HepG2 (cell line): ENCODE measurements around the gene PASK. TPM values are rescaled to one million over a fixed set of nuclear protein-coding genes. Genes with fewer than 3 reads are reported as not detected.

Source experiments
- ATAC-seq: fragments of 200-7000 bp; cut with Tn5 transposase; 3 replicates; pipeline ENCODE4 v1.9.1; 2020; ENCODE audit warnings: mild to moderate bottlenecking, moderate library complexity
- BruUV-seq: library from RNA; stranded (reverse); fragments of 400-500 nt; replicated peaks from 2 replicates; lab custom pipeline; 2021; lab: Mats Ljungman, UMichigan
- CTCF ChIA-PET: fragments of 300-600 bp; formaldehyde crosslinking; extraction: SDS; loops from one replicate; lab custom pipeline; 2021; ENCODE audit warnings: low total read pairs, inconsistent platforms, low intra/inter-chr PET ratio; lab: Yijun Ruan, JAX
- POLR2A ChIA-PET: fragments of 350-600 bp; sonication (Branson Sonifier 250); formaldehyde crosslinking; loops from one replicate; lab custom pipeline; 2020; ENCODE audit warnings: antibody characterized with exemption, inconsistent platforms; lab: Yijun Ruan, JAX
- DNase-seq: peaks from one replicate; pipeline ENCODE4 v3.0.0-alpha.2; 2015; ENCODE audit warnings: low spot score
- FAIRE-seq: peaks from 3 replicates; lab custom pipeline; 2011; peaks lifted over from hg19 to GRCh38; lab: Jason Lieb, UNC
- H2AFZ ChIP-seq: one replicate; pipeline ENCODE4 v1.6.1; 2011; ENCODE audit warnings: low read length, inconsistent platforms
- H3K27ac ChIP-seq: fragments of 300-600 bp; 3 replicates; pipeline ENCODE4 v1.8.0; 2011; ENCODE audit warnings: mixed run types, mild to moderate bottlenecking, mixed read lengths, low read length, inconsistent platforms; ENCODE audit not compliant: insufficient read depth; ENCODE audit errors: extremely low read length
- H3K27me3 ChIP-seq, 2 experiments: fragments of 200-600 bp in 1 of 2; 2 replicates in 1 of 2; 3 replicates in 1 of 2; pipeline versions ENCODE4 v1.6.0 to v1.8.0; 2011; ENCODE audit warnings: low read length in 2 of 2, mild to moderate bottlenecking in 2 of 2, moderate library complexity in 2 of 2, inconsistent platforms in 1 of 2; ENCODE audit not compliant: insufficient read depth in 2 of 2, control insufficient read depth in 1 of 2
- H3K36me3 ChIP-seq, 2 experiments: fragments of 200-600 bp in 1 of 2; replicated peaks in 1 of 2; 2 replicates in 1 of 2; 3 replicates in 1 of 2; pipeline versions ENCODE4 v1.5.1 to v1.8.0; 2011; ENCODE audit warnings: low read length in 2 of 2, inconsistent platforms in 1 of 2; ENCODE audit not compliant: insufficient read depth in 2 of 2, control insufficient read depth in 1 of 2
- H3K4me1 ChIP-seq: 2 replicates; pipeline ENCODE4 v1.5.1; 2012; ENCODE audit warnings: low read length, inconsistent platforms; ENCODE audit not compliant: insufficient read depth
- H3K4me2 ChIP-seq: 2 replicates; pipeline ENCODE4 v1.6.0; 2011; ENCODE audit warnings: low read depth, low read length, inconsistent platforms
- H3K4me3 ChIP-seq, 3 experiments: fragments of 200-600 bp in 1 of 3; sonication (generic), shearing (Covaris generic) in 1 of 3; replicated peaks in 1 of 3; 2 replicates each; pipeline ENCODE4 v1.5.1; 2011 to 2016; ENCODE audit warnings: low read length in 3 of 3, inconsistent platforms in 2 of 3, low read depth in 2 of 3, mild to moderate bottlenecking in 2 of 3, control low read depth in 1 of 3, mixed read lengths in 1 of 3; ENCODE audit not compliant: insufficient read depth in 1 of 3
- H3K79me2 ChIP-seq: one replicate; pipeline ENCODE4 v1.6.1; 2011; ENCODE audit warnings: low read length, inconsistent platforms; ENCODE audit not compliant: insufficient read depth
- H3K9ac ChIP-seq: 2 replicates; pipeline ENCODE4 v1.6.0; 2011; ENCODE audit warnings: mild to moderate bottlenecking, low read depth, low read length, inconsistent platforms; ENCODE audit not compliant: insufficient read depth
- H3K9me3 ChIP-seq: 2 replicates; pipeline ENCODE4 v1.5.1; 2012; ENCODE audit warnings: mild to moderate bottlenecking, low read length
- H4K20me1 ChIP-seq: 2 replicates; pipeline ENCODE4 v1.6.0; 2011; ENCODE audit warnings: inconsistent platforms, mild to moderate bottlenecking, low read length, moderate library complexity; ENCODE audit not compliant: insufficient read depth
- ATF6 ChIP-seq: sonication (generic); formaldehyde crosslinking; conservative IDR thresholded peaks from 2 replicates; pipeline ENCODE4 v1.4.0; 2020; ENCODE audit warnings: missing genetic modification reagents
- FOXJ3 ChIP-seq: sonication (generic); formaldehyde crosslinking; IDR thresholded peaks from 2 replicates; pipeline ENCODE4 v1.4.0; 2020; ENCODE audit warnings: missing genetic modification reagents, mild to moderate bottlenecking, borderline replicate concordance
- MAFF ChIP-seq: IDR thresholded peaks from 2 replicates; pipeline ENCODE4 v1.6.1; 2011; ENCODE audit warnings: low read depth, low read length, improper control_type of control experiment
- RERE ChIP-seq: IDR thresholded peaks from 2 replicates; pipeline ENCODE4 v1.6.1; 2016; ENCODE audit warnings: low read depth, missing genetic modification reagents, missing compliant biosample characterization
- ZNF101 ChIP-seq: sonication (generic); formaldehyde crosslinking; IDR thresholded peaks from 2 replicates; pipeline ENCODE4 v1.4.0; 2020; ENCODE audit warnings: mild to moderate bottlenecking, low read depth, missing genetic modification reagents, borderline replicate concordance
- ZNF687 ChIP-seq: sonication (generic); formaldehyde crosslinking; IDR thresholded peaks from 2 replicates; pipeline ENCODE4 v1.5.1; 2020; ENCODE audit warnings: mild to moderate bottlenecking, missing genetic modification reagents, moderate library complexity
- ZNF709 ChIP-seq: sonication (generic); formaldehyde crosslinking; IDR thresholded peaks from 2 replicates; pipeline ENCODE4 v1.5.0; 2020; ENCODE audit warnings: mild to moderate bottlenecking, missing genetic modification reagents
- ZNF781 ChIP-seq: sonication (generic); formaldehyde crosslinking; IDR thresholded peaks from 2 replicates; pipeline ENCODE4 v1.5.1; 2020; ENCODE audit warnings: borderline replicate concordance, mild to moderate bottlenecking, missing genetic modification reagents; ENCODE audit errors: not compliant biosample characterization
- ZSCAN25 ChIP-seq: sonication (generic); formaldehyde crosslinking; IDR thresholded peaks from 2 replicates; pipeline ENCODE4 v1.8.0; 2022; ENCODE audit warnings: mild to moderate bottlenecking, missing genetic modification reagents
- ZSCAN30 ChIP-seq: sonication (generic); formaldehyde crosslinking; IDR thresholded peaks from 2 replicates; pipeline ENCODE4 v1.5.0; 2020; ENCODE audit warnings: mild to moderate bottlenecking, missing genetic modification reagents
- WGBS: methylation state at CpG from one replicate; pipeline ENCODE4 v1.1.6; 2017; ENCODE audit warnings: low lambda C conversion rate; 5-methylcytosine and 5-hydroxymethylcytosine counted together
- in situ Hi-C: cut with HindIII; loops from 2 replicates; pipeline ENCODE4 v1.10.0; 2017; ENCODE audit warnings: low pct_unique_long_range_greater_than_20kb; ENCODE audit not compliant: extremely low pct_ligation_motif_present
- intact Hi-C: fragments of 100-400 bp; cut with micrococcal nuclease; formaldehyde crosslinking; loops from one replicate; pipeline ENCODE4 v1.10.0; 2022; ENCODE audit not compliant: unreplicated experiment
- polyA plus RNA-seq, 8 experiments: library from polyadenylated mRNA; depleted of rRNA in 3 of 8; stranded (reverse) in 7 of 8; unstranded in 1 of 8; fragments of >200 nt; fragmentation: Illumina TruSeq in 4 of 8; extraction: Trizol in 4 of 8; gene quantifications; 2 replicates each; pipeline versions ENCODE4 v1.2.1 to v1.2.3, GENCODE V29; 2011 to 2016; ENCODE audit warnings: low read depth in 4 of 8, missing spikeins in 1 of 8, mixed read lengths in 1 of 8; ENCODE audit not compliant: insufficient read depth in 1 of 8
- total RNA-seq, 5 experiments: library from RNA; depleted of rRNA; stranded (reverse); fragments of >200 nt; fragmentation: Illumina TruSeq; extraction: Trizol; gene quantifications; 2 replicates each; pipeline ENCODE4 v1.2.3, GENCODE V29; 2016; ENCODE audit warnings: low read depth in 1 of 5

The PASK gene
- total and polyA plus RNA-seq, 2 of the 13 experiments (the other 11 are each of a cell fraction or from before 2014, with no cell fraction given): 6.9 to 17.0 TPM

GRCh38 chr2:241136191-241136590 lies 13.1 kb downstream of the PASK start:
- H3K27me3 ChIP-seq: no peaks in the 10 kb centered on the region
- CTCF ChIA-PET: no interaction called here
- H3K4me3 ChIP-seq: no peak overlapping the region
- DNase-seq: no peak
- 84% methylated on average over 8 of the region's 8 CpGs for WGBS
- peaks cover 26% of the 10 kb centered on the region for H3K4me1 ChIP-seq
- H2AFZ ChIP-seq: no peak overlapping the region
- no peaks in the 10 kb centered on the region for H4K20me1 ChIP-seq
- POLR2A ChIA-PET: interaction anchor here (0.6 to 3.2 kb wide), 4 partner anchors 13 to 80 kb away, joined by 3 to 15 read pairs (median 5); partner anchors contain the start of genes MTERF4 and PASK
- ATAC-seq: peak; percentile 67
- H3K79me2 ChIP-seq: no peaks in the 10 kb centered on the region
- peak overlapping the region; percentile 23; the same call in 1 of the 2 replicates for H3K4me2 ChIP-seq
- peak; percentile 4 for FAIRE-seq
- H3K27ac ChIP-seq: peak overlapping the region; percentile 44
- peak overlapping the region; percentile 12; the same call in 1 of the 2 replicates for H3K9ac ChIP-seq
- no TSS peak for BruUV-seq
- in situ Hi-C loops: no loop called here
- intact Hi-C loops: no loop called here
- peaks cover 10 to 14% of the 10 kb centered on the region in 2 experiments for H3K36me3 ChIP-seq
- no peaks in the 10 kb centered on the region for H3K9me3 ChIP-seq
- TF ChIP-seq ZSCAN30 (CRISPR knock-in tag) (no peak), ZNF709 (peak; percentile 43; the same call in 1 of the 2 replicates), ZNF687 (peak; percentile 53; the same call in 1 of the 2 replicates), ZNF781 (no peak), MAFF (no peak), ZNF101 (CRISPR knock-in tag) (no peak), FOXJ3 (CRISPR knock-in tag) (no peak), ZSCAN25 (CRISPR knock-in tag) (0 out of 2 replicates have a peak, but pooled peaks have one; percentile 7), ATF6 (CRISPR knock-in tag) (no peak), RERE (CRISPR knock-in tag) (no peak)
